Measurements from ENCODE around the gene CCDC51. TPM values are rescaled to one million over a fixed set of nuclear protein-coding genes. Genes with fewer than 3 reads are reported as not detected.

CCDC51 gene
- total and polyA plus RNA-seq, 2 of the 13 experiments (the other 11 are each of a cell fraction or from before 2014, with no cell fraction given) = 18.1 to 29.4 TPM

DNA sequence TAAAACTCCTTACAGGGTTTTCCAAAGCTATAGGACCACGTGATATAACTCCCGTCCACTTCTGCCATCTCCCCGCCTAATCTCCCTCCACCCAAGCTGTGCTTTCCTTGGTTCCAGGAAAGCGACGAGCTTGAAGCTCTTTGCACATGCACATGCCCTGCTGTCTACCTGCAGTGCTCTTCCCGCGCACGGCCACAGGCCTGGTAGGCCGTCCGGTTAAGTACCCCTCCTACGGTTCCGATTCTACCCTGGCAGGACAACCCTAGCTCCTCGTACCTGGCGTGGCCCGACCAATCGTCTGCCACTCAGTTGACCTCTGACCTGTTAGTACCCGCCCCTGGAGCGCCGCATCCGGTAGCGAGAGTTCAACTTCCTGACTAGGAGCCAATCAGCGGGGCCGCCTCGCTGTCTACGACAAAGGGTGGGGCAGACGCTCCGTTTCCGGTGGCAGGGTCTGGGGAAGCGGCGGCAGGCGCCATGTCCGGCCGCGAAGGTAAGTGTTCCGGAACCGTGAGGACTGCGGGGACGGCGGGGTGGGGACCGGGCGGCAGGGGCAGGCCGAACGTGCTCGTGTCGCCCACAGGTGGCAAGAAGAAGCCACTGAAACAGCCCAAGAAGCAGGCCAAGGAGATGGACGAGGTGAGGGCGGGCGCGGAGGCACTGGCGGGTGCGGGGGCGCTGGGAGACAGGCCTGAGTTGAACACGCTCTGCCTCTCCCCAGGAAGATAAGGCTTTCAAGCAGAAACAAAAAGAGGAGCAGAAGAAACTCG, at the start of gene CCDC51, which contains the start of gene TMA7 (continued):
- TF ChIP-seq, protein P1, sequence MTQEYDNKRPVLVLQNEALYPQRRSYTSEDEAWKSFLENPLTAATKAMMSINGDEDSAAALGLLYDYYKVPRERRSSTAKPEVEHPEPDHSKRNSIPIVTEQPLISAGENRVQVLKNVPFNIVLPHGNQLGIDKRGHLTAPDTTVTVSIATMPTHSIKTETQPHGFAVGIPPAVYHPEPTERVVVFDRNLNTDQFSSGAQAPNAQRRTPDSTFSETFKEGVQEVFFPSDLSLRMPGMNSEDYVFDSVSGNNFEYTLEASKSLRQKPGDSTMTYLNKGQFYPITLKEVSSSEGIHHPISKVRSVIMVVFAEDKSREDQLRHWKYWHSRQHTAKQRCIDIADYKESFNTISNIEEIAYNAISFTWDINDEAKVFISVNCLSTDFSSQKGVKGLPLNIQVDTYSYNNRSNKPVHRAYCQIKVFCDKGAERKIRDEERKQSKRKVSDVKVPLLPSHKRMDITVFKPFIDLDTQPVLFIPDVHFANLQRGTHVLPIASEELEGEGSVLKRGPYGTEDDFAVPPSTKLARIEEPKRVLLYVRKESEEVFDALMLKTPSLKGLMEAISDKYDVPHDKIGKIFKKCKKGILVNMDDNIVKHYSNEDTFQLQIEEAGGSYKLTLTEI (CRISPR knock-in tag; conservative IDR thresholded peaks at IDR 0.05) = no peak
- TF ChIP-seq RBM39 (IDR thresholded peaks at IDR 0.05; ENCODE audit: low read depth, low read length, poor library complexity, severe bottlenecking) (peak; percentile 65), STAG1 (CRISPR knock-in tag; IDR thresholded peaks at IDR 0.05) (no peak), NKX3-1 (CRISPR knock-in tag; IDR thresholded peaks at IDR 0.05) (no peak), MAFK (conservative IDR thresholded peaks at IDR 0.05 in 1 of 2, IDR thresholded peaks at IDR 0.05 in 1 of 2; ENCODE audit: low read length in 2 of 2) (no peak), ZNF776 (CRISPR knock-in tag; IDR thresholded peaks at IDR 0.05) (peak; percentile 81), IKZF1 (IDR thresholded peaks at IDR 0.05) (no peak), ZNF274 (CRISPR knock-in tag; IDR thresholded peaks at IDR 0.05) (peak; percentile 77), CAMTA2 (CRISPR knock-in tag; IDR thresholded peaks at IDR 0.05; ENCODE audit: borderline replicate concordance) (peak; percentile 50; the same call in 1 of the 2 replicates), RBAK (CRISPR knock-in tag; IDR thresholded peaks at IDR 0.05) (no peak), DR1 (CRISPR knock-in tag; IDR thresholded peaks at IDR 0.05) (peak; percentile 87)
- TF ChIP-seq, protein P2, sequence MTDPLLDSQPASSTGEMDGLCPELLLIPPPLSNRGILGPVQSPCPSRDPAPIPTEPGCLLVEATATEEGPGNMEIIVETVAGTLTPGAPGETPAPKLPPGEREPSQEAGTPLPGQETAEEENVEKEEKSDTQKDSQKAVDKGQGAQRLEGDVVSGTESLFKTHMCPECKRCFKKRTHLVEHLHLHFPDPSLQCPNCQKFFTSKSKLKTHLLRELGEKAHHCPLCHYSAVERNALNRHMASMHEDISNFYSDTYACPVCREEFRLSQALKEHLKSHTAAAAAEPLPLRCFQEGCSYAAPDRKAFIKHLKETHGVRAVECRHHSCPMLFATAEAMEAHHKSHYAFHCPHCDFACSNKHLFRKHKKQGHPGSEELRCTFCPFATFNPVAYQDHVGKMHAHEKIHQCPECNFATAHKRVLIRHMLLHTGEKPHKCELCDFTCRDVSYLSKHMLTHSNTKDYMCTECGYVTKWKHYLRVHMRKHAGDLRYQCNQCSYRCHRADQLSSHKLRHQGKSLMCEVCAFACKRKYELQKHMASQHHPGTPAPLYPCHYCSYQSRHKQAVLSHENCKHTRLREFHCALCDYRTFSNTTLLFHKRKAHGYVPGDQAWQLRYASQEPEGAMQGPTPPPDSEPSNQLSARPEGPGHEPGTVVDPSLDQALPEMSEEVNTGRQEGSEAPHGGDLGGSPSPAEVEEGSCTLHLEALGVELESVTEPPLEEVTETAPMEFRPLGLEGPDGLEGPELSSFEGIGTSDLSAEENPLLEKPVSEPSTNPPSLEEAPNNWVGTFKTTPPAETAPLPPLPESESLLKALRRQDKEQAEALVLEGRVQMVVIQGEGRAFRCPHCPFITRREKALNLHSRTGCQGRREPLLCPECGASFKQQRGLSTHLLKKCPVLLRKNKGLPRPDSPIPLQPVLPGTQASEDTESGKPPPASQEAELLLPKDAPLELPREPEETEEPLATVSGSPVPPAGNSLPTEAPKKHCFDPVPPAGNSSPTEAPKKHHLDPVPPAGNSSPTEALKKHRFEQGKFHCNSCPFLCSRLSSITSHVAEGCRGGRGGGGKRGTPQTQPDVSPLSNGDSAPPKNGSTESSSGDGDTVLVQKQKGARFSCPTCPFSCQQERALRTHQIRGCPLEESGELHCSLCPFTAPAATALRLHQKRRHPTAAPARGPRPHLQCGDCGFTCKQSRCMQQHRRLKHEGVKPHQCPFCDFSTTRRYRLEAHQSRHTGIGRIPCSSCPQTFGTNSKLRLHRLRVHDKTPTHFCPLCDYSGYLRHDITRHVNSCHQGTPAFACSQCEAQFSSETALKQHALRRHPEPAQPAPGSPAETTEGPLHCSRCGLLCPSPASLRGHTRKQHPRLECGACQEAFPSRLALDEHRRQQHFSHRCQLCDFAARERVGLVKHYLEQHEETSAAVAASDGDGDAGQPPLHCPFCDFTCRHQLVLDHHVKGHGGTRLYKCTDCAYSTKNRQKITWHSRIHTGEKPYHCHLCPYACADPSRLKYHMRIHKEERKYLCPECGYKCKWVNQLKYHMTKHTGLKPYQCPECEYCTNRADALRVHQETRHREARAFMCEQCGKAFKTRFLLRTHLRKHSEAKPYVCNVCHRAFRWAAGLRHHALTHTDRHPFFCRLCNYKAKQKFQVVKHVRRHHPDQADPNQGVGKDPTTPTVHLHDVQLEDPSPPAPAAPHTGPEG (CRISPR knock-in tag; IDR thresholded peaks at IDR 0.05) = peak; percentile 17; the same call in 1 of the 2 replicates
- TF ChIP-seq, protein P3, sequence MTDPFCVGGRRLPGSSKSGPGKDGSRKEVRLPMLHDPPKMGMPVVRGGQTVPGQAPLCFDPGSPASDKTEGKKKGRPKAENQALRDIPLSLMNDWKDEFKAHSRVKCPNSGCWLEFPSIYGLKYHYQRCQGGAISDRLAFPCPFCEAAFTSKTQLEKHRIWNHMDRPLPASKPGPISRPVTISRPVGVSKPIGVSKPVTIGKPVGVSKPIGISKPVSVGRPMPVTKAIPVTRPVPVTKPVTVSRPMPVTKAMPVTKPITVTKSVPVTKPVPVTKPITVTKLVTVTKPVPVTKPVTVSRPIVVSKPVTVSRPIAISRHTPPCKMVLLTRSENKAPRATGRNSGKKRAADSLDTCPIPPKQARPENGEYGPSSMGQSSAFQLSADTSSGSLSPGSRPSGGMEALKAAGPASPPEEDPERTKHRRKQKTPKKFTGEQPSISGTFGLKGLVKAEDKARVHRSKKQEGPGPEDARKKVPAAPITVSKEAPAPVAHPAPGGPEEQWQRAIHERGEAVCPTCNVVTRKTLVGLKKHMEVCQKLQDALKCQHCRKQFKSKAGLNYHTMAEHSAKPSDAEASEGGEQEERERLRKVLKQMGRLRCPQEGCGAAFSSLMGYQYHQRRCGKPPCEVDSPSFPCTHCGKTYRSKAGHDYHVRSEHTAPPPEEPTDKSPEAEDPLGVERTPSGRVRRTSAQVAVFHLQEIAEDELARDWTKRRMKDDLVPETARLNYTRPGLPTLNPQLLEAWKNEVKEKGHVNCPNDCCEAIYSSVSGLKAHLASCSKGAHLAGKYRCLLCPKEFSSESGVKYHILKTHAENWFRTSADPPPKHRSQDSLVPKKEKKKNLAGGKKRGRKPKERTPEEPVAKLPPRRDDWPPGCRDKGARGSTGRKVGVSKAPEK (CRISPR knock-in tag; IDR thresholded peaks at IDR 0.05; ENCODE audit: borderline replicate concordance) = 0 out of 2 replicates have a peak, but pooled peaks have one; percentile 53
- TF ChIP-seq, protein P4, sequence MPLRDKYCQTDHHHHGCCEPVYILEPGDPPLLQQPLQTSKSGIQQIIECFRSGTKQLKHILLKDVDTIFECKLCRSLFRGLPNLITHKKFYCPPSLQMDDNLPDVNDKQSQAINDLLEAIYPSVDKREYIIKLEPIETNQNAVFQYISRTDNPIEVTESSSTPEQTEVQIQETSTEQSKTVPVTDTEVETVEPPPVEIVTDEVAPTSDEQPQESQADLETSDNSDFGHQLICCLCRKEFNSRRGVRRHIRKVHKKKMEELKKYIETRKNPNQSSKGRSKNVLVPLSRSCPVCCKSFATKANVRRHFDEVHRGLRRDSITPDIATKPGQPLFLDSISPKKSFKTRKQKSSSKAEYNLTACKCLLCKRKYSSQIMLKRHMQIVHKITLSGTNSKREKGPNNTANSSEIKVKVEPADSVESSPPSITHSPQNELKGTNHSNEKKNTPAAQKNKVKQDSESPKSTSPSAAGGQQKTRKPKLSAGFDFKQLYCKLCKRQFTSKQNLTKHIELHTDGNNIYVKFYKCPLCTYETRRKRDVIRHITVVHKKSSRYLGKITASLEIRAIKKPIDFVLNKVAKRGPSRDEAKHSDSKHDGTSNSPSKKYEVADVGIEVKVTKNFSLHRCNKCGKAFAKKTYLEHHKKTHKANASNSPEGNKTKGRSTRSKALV (CRISPR knock-in tag; IDR thresholded peaks at IDR 0.05) = no peak
- TF ChIP-seq, protein P5, sequence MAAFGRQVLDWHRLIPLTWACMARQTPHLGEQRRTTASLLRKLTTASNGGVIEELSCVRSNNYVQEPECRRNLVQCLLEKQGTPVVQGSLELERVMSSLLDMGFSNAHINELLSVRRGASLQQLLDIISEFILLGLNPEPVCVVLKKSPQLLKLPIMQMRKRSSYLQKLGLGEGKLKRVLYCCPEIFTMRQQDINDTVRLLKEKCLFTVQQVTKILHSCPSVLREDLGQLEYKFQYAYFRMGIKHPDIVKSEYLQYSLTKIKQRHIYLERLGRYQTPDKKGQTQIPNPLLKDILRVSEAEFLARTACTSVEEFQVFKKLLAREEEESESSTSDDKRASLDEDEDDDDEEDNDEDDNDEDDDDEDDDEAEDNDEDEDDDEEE (CRISPR knock-in tag; IDR thresholded peaks at IDR 0.05) = peak; percentile 54; the same call in 1 of the 2 replicates

Data from HepG2 (cell line).